ENCODE data around the gene SPPL2B.

DNA sequence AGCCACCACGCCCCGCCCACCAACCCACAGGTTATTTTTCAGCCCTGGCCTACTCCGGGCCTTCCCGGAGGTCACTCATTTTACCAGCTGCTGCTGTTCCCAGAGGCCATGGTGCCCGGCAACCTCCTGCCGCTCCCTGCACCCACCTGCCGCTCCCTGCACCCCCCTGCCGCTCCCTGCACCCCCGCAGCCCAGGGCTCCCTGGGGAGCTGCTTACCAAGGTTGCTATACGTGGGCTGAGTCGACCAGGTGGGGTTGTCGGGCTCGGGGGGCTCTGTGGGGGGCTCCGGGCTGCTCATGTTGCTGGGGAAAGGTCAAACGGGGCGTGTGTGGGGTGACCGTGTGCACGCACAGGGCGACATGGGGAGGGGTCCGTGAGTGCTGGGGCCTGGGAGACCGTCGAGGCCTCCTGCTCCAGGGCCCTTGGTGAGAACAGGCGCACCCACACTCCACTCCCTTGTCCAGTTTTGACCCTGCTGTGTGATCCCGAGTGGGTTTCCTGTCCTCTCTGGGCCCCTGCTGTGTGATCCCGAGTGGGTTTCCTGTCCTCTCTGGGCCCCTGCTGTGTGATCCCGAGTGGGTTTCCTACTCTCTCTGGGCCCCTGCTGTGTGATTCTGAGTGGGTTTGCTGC is 47.7 kb upstream of the SPPL2B start:
- TF ChIP-seq, protein P1, sequence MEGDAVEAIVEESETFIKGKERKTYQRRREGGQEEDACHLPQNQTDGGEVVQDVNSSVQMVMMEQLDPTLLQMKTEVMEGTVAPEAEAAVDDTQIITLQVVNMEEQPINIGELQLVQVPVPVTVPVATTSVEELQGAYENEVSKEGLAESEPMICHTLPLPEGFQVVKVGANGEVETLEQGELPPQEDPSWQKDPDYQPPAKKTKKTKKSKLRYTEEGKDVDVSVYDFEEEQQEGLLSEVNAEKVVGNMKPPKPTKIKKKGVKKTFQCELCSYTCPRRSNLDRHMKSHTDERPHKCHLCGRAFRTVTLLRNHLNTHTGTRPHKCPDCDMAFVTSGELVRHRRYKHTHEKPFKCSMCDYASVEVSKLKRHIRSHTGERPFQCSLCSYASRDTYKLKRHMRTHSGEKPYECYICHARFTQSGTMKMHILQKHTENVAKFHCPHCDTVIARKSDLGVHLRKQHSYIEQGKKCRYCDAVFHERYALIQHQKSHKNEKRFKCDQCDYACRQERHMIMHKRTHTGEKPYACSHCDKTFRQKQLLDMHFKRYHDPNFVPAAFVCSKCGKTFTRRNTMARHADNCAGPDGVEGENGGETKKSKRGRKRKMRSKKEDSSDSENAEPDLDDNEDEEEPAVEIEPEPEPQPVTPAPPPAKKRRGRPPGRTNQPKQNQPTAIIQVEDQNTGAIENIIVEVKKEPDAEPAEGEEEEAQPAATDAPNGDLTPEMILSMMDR (IDR thresholded peaks at IDR 0.05), result no peak
- TF ChIP-seq POLR2A (IDR thresholded peaks at IDR 0.05) (no peak), POLR2AphosphoS5 (IDR thresholded peaks at IDR 0.05) (no peak)
